Subcutaneous adipose tissue (tissue), 4 donors: ENCODE measurements around the gene USP10. TPM values are rescaled to one million over a fixed set of nuclear protein-coding genes. Genes with fewer than 3 reads are reported as not detected.

Source experiments
- total RNA-seq, 4 donors: library from RNA; depleted of rRNA; stranded (reverse); fragments of >200 nt; gene quantifications; one replicate each; pipeline ENCODE4 v1.1.0, GENCODE V29; 2016
- TF ChIP-seq, protein P1 (sequence below): fragments of 450-650 bp; IDR thresholded peaks from one replicate; pipeline ENCODE4 v1.5.1; 2016; ENCODE audit warnings: low read depth, mild to moderate bottlenecking, control low read depth, antibody characterized with exemption, moderate library complexity

Gene USP10
- total RNA-seq, 4 donors from 2014 or later, result 29.7 to 85.1 (median 43.5) TPM

DNA sequence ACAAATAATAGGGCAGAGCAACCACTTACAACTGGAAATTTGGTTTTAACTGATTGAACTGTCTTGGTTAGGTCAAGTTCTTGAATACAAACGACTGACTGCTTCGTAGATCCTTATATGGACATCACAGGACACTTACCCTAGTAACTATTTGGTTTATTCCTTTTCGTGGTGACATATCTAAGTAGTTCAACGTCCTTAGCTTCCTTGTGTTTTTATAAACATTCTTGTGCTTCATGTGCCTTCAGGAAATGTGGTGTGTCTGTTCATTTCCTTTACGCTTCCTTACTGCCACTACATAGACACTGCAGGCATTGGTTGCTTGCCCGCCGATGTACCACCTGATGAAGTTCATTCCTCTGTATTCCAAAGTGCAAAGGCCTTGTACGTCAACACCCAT, 59.3 kb downstream of the USP10 start:
- TF ChIP-seq, protein P1, sequence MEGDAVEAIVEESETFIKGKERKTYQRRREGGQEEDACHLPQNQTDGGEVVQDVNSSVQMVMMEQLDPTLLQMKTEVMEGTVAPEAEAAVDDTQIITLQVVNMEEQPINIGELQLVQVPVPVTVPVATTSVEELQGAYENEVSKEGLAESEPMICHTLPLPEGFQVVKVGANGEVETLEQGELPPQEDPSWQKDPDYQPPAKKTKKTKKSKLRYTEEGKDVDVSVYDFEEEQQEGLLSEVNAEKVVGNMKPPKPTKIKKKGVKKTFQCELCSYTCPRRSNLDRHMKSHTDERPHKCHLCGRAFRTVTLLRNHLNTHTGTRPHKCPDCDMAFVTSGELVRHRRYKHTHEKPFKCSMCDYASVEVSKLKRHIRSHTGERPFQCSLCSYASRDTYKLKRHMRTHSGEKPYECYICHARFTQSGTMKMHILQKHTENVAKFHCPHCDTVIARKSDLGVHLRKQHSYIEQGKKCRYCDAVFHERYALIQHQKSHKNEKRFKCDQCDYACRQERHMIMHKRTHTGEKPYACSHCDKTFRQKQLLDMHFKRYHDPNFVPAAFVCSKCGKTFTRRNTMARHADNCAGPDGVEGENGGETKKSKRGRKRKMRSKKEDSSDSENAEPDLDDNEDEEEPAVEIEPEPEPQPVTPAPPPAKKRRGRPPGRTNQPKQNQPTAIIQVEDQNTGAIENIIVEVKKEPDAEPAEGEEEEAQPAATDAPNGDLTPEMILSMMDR, result no peak

DNA sequence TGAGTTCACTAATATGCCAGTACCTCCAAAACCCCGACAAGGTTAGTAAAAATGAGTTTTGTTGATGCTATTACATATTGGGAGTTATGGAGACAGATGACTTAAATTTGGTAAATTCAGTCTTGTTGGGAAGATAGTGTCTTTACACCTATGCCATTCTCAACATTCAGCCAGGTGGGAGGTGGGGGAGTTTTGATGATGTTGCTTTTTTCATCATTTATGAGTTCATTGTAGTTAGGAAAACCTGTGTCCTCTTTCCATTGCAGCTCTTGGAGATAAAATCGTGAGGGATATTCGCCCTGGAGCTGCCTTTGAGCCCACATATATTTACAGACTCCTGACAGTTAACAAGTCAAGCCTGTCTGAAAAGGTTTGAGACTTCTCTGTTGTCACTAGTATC, 60.1 kb downstream of the USP10 start:
- TF ChIP-seq, protein P1, result no peak

DNA sequence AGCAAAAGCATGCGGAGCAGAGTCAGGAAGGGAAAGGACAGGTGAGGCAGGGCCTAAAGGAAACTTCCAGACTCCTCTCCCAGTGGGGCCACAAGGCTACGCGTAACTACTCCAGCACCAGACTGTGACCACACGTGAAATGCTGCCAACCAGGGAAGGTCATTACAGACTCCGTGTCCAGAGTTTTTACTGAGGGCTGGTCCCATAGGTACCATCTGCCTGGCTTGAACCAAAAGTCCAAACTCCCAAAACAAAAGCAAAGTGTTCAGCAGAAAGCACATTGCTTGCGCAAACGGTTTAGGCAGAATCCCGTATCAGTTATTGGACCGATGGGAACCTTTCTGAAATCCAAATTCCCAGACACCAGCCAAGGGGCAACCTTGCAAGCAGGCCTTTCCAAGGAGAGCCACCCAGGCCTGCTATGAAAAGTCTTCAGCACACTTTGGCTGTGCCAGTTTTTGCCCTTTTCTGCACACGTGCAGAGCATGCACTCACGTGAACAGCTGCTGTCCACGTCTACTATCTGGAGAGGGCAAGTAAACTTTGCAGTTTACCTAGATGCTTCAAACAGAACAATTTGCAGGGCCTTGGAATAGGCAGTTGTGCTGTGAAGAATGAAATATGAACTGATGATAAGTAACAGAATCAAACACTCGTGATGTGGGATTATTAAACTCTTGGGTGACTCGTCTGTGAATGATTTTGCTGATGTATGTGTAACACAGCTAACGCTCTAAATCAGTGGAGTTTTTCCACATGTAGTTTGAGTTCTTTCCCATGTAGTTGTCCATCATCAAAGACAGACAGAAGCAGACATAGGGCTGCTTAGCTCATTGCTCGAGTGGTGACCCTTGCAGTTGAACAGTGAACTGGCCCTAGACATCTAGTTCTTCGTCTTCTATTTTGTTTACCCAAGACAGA, 61.9 kb downstream of the USP10 start:
- TF ChIP-seq, protein P1, result no peak

DNA sequence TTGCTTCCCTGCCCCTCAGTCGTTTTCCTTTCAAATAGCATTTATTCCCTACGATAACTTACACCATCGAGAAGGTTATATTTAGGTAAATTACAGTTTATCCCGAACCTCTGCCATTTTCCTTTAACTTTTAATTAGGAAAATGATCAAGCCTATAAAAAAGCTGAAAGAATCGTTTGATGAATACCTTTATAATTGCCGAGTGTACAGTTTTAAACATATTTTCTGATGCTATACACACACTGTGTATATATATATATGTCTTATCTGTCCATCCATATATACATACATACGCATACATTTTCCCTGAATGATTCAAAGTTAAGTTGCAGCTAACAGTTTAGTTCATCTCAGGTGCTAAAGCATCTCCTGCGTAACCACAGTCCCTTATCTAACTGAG, 63.4 kb downstream of the USP10 start:
- TF ChIP-seq, protein P1, result no peak

DNA sequence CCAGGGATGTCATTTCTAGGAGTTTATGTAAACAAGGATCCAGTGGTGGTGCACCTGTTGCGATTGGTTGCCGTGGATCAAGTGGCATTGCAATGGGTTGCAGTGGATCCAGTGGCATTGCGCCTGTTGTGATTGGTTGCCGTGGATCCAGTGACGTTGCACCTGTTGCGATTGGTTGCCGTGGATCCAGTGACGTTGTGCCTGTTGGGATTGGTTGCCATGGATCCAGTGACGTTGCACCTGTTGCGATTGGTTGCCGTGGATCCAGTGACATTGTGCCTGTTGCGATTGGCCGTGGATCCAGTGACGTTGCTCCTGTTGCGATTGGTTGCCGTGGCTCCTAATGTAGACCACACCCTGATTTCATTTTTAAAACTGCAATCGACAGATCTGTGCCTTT, 63.8 kb downstream of the USP10 start:
- TF ChIP-seq, protein P1, result no peak

DNA sequence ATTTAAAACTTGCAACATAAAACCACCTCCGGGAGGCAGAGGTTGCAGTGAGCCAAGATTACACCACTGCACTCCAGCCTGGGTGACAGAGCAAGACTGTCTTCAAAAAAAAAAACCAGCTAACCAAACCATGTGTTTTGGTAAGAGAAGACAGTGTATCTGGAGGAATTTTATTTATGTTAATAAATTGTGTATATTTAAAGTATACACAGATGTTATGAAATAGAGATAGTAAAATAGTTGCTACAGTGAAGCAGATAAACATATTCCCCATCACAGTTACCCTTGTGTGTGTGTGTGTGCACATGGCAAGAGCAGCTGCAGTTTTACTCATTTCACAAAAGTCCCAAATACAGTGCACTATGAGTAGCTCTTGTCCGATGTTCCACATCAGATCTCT, 65.2 kb downstream of the USP10 start:
- TF ChIP-seq, protein P1, result no peak

DNA sequence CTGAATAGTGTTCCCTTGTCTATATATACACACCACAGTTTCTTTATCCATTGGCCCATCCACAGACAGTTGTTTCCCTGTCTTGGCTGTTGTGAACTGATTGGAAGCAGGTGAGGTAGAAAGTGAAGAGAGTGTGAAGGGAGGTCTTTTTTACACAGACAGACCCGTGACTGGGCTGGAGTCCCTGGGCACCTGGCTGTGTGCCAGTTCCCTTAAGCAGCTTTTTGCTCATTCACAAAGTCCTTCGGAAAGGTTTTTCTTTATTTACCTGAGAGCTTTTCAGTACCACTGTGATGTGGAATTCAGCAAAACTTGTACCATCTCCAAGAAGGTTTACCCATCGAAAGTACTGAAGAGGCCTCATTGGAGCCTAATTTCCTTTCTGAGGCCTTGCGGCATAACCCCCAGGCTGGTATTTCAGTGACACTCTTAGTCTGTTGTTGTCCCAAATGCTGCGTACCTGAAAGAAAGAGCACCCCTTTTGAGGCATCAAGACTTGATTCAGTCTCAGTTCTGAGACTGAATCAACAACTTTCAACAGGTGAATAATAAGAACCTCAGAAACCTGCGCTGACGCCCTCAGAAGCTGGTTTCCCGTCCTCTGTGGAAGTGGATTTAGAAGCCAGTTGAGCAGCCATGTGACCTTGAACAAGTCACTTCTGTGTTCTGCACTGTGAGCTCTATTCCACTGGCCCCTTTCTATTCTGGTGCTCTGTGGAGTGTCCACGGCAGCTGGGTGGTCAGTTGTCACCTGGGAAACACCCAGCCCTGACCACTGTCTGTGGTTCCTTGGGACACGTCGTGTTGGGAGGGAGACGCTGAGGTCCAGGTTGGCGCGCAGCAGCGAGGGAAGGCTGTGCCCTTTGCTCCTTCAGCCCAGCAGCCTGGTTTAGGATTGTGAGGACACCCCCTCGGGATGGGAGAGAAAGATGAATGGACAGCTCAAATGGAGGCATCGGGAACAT, 66.1 kb downstream of the USP10 start:
- TF ChIP-seq, protein P1, result no peak
